ENCODE measurements around the gene SMR3A. TPM values are rescaled to one million over a fixed set of nuclear protein-coding genes. Genes with fewer than 3 reads are reported as not detected.

The SMR3A gene
- total RNA-seq, 1 donor from 2014 or later = not detected

DNA sequence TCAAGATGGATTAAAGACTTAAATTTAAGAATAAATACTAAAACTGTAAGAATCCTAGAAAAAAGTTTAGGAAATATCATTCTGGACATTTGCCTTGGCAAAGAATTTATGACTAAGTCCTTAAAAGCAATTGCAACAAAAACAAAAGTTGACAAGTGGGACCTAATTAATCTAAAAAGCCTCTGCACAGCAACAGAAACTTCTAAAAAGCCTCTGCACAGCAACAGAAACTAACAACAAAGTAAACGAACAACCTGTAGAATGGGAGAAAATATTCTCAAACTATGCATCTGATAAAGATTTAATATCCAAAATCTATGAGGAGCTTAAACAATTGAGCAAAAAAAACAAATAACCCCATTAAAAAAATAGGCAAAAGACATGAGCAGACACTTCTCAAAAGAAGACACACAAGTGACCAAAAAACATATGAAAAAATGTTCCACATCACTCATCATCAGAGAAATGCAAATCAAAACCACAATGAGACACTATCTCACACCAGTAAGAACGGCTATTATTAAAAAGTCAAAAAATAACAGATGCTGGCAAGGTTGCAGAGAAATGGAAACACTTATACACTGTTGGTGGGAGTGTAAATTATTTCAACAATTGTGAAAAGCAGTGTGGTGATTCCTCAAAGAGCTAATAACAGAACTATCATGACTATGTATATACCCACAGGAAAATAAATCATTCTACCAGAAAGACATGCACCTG is 31.7 kb downstream of the SMR3A start:
- no peaks in the 10 kb centered on the region for H3K36me3 ChIP-seq
- H3K4me3 ChIP-seq = no peak overlapping the region
- intact Hi-C loops (cut with DNase I) = no loop called here
- H3K4me1 ChIP-seq = no peaks in the 10 kb centered on the region
- no peak for DNase-seq
- TF ChIP-seq, protein P1, sequence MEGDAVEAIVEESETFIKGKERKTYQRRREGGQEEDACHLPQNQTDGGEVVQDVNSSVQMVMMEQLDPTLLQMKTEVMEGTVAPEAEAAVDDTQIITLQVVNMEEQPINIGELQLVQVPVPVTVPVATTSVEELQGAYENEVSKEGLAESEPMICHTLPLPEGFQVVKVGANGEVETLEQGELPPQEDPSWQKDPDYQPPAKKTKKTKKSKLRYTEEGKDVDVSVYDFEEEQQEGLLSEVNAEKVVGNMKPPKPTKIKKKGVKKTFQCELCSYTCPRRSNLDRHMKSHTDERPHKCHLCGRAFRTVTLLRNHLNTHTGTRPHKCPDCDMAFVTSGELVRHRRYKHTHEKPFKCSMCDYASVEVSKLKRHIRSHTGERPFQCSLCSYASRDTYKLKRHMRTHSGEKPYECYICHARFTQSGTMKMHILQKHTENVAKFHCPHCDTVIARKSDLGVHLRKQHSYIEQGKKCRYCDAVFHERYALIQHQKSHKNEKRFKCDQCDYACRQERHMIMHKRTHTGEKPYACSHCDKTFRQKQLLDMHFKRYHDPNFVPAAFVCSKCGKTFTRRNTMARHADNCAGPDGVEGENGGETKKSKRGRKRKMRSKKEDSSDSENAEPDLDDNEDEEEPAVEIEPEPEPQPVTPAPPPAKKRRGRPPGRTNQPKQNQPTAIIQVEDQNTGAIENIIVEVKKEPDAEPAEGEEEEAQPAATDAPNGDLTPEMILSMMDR (IDR thresholded peaks at IDR 0.05) = no peak
- H3K9me3 ChIP-seq = no peaks in the 10 kb centered on the region
- ATAC-seq = no peak
- H3K27me3 ChIP-seq (ENCODE audit: low read depth) = no peaks in the 10 kb centered on the region
- H3K27ac ChIP-seq = no peak overlapping the region

DNA sequence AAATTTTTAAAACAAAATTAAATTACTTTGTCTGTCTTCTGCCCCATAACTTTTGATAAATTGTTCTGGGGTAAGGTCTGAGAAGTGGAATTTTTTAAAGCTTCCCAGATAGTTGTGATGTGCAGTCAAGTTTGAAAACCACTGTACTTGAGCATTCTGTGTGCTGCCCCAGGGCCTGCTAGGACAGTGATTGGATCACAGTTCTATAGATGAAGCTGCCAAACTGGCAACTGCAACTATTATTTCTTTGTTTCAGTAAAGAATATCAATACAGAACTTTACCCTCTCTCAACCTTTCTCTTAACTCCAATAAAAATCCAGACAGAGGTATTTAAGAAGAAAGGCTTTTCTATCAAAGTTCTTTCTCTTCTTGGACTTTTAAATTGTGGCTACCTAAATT is 37.0 kb downstream of the SMR3A start, which contains the start of gene OPRPN:
TSS of gene OPRPN (plus strand) at position 361 of the 400 bp plus-strand sequence. CDS start 1,346 bp downstream, outside the sequence.
- Histone ChIP-seq H3K27me3 (ENCODE audit: low read depth) (no peaks in the 10 kb centered on the region), H3K4me3 (no peak within 1 kb of the TSS), H3K9me3 (no peaks in the 10 kb centered on the region), H3K27ac (no peak within 1 kb of the TSS), H3K4me1 (no peaks in the 10 kb centered on the region), H3K36me3 (no peaks in the 10 kb centered on the region)
- no peak for ATAC-seq
- intact Hi-C loops (cut with DNase I) = no loop called here
- TF ChIP-seq, protein P1 (IDR thresholded peaks at IDR 0.05) = no peak
- no peak for DNase-seq

DNA sequence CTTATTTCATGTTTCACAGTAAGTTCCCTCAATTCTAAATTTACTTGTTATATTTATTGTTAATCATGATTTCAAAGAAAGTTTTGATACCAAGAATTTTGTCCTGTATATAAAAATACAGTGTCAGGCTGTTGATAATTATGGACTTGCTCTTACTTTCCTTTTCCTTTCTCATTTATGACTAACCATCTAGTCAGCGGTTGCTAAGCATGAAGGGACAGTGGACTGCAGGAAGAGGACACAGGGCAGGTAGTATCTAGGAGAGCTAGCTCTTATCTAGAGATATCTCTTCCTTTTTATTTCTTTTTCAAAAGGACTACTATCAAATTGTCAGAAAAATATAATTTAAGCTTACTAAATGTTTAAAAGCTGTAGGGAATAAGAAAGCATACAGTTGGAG is 38.8 kb downstream of the SMR3A start:
- DNase-seq (no peak), ATAC-seq (no peak)
- intact Hi-C loops (cut with DNase I) = no loop called here
- Histone ChIP-seq H3K36me3 (no peaks in the 10 kb centered on the region), H3K9me3 (no peaks in the 10 kb centered on the region), H3K27me3 (ENCODE audit: low read depth) (no peaks in the 10 kb centered on the region), H3K27ac (no peak overlapping the region), H3K4me1 (no peaks in the 10 kb centered on the region), H3K4me3 (no peak overlapping the region)
- TF ChIP-seq, protein P1 (IDR thresholded peaks at IDR 0.05) = no peak

DNA sequence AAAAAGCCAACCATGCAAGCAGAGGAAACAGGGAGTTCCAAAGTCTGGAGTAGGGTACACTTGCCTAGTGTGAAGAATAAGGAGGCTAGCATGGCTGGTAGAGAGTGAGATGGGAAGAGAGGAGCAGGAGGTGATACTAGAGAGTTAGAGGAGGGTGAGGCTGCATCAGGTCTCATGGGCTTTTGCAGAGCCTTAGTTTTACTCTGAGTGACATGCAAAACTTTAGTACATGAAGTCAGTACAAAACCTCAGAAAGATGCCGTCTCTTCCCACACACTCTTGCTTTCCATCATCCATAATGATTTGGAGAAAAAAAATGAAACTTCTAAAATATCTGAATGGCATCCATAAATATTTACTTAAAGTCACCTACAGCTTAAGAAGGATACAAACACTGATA is 42.2 kb downstream of the SMR3A start:
- DNase-seq (no peak), ATAC-seq (no peak)
- H3K27ac ChIP-seq = no peak overlapping the region
- no peak overlapping the region for H3K4me3 ChIP-seq
- H3K4me1 ChIP-seq = no peaks in the 10 kb centered on the region
- no peaks in the 10 kb centered on the region for H3K9me3 ChIP-seq
- intact Hi-C loops (cut with DNase I) = no loop called here
- H3K36me3 ChIP-seq = no peaks in the 10 kb centered on the region
- H3K27me3 ChIP-seq (ENCODE audit: low read depth) = no peaks in the 10 kb centered on the region
- TF ChIP-seq, protein P1 (IDR thresholded peaks at IDR 0.05) = no peak

DNA sequence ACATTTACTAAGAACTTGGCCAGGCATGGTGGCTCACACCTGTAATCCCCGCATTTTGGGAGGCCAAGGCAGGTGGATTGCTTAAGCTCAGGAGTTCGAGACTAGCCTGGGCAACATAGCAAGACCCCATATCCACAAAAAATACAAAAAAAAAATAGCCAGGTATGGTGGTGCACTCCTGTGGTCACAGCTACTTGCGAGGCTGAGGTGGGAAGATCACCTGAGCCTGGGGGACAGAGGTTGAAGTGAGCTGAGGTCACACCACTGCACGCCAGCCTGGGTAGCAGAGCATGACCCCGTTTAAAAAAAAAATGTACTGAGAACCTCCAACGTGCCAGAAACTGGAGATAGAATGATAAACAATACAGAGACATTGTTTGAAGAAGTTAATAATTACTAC is 45.2 kb downstream of the SMR3A start:
- TF ChIP-seq, protein P1 (IDR thresholded peaks at IDR 0.05) = no peak
- H3K4me1 ChIP-seq = no peaks in the 10 kb centered on the region
- no peaks in the 10 kb centered on the region for H3K27me3 ChIP-seq (ENCODE audit: low read depth)
- intact Hi-C loops (cut with DNase I) = no loop called here
- H3K36me3 ChIP-seq = no peaks in the 10 kb centered on the region
- no peak overlapping the region for H3K4me3 ChIP-seq
- DNase-seq (no peak), ATAC-seq (no peak)
- H3K9me3 ChIP-seq = no peaks in the 10 kb centered on the region
- H3K27ac ChIP-seq = no peak overlapping the region

Other genes with a start within 250 kb of the SMR3A start
- not detected for gene PRR27, start 206.5 kb upstream of the SMR3A start, total RNA-seq
- gene ODAM, start 165.0 kb upstream of the SMR3A start, total RNA-seq = 2.6 TPM
- not detected for gene FDCSP, start 134.6 kb upstream of the SMR3A start, total RNA-seq
- gene CSN3, start 118.2 kb upstream of the SMR3A start, total RNA-seq = not detected
- not detected for gene CABS1, start 25.8 kb upstream of the SMR3A start, total RNA-seq
- gene SMR3B, start 22.4 kb downstream of the SMR3A start, total RNA-seq = not detected
- not detected for gene OPRPN, start 37.2 kb downstream of the SMR3A start, total RNA-seq
- not detected for gene MUC7, start 111.4 kb downstream of the SMR3A start, total RNA-seq
- gene AMTN, start 157.8 kb downstream of the SMR3A start, total RNA-seq = not detected
- gene AMBN, start 231.5 kb downstream of the SMR3A start, total RNA-seq = not detected

All from lower lobe of right lung (tissue), 2 donors.